ENCODE results near the gene IER3IP1. TPM values are rescaled to one million over a fixed set of nuclear protein-coding genes. Genes with fewer than 3 reads are reported as not detected.

Gene IER3IP1
- total RNA-seq, 1 donor from 2014 or later = 15.5 TPM

Small RNA genes lying within 50 kb of the gene (small RNA-seq; reads per million reads assigned to genes)
- not detected for gene AC012254.4 (ENCODE audit: low replicate concordance)

Other genes starting within 250 kb of the IER3IP1 start
- not detected for gene ELOA2, start 140.7 kb downstream of the IER3IP1 start, total RNA-seq
- gene HDHD2, start 25.9 kb downstream of the IER3IP1 start, total RNA-seq = 27.8 TPM
- gene SKOR2, start 75.3 kb upstream of the IER3IP1 start, total RNA-seq = not detected